GM11168 (cell line): ENCODE results near the gene PLPPR1.

ENCODE experiments used
- in situ Hi-C: fragments of 300-500 bp; cut with MboI; formaldehyde crosslinking; loops from one replicate; pipeline ENCODE4 v1.12.0; 2022; ENCODE audit warnings: low sequenced_read_pairs; ENCODE audit not compliant: unreplicated experiment

Gene PLPPR1

GRCh38 chr9:101191723-101192122 lies 163.2 kb downstream of the PLPPR1 start:
- in situ Hi-C loops: no loop called here

GRCh38 chr9:101197026-101197425 lies 168.5 kb downstream of the PLPPR1 start:
- in situ Hi-C loops: no loop called here

- in situ Hi-C loops: no loop called here
These were observed 172.3 kb downstream of the PLPPR1 start for GRCh38 chr9:101200852-101201251.

GRCh38 chr9:101201630-101202029 lies 173.1 kb downstream of the PLPPR1 start:
- in situ Hi-C loops: no loop called here

- in situ Hi-C loops: no loop called here
These were observed 181.1 kb downstream of the PLPPR1 start for GRCh38 chr9:101209670-101210069.

- in situ Hi-C loops: no loop called here
These were observed 184.1 kb downstream of the PLPPR1 start for GRCh38 chr9:101212661-101213060.

GRCh38 chr9:101219030-101219429 lies 190.5 kb downstream of the PLPPR1 start:
- in situ Hi-C loops: no loop called here

GRCh38 chr9:101220341-101220740 lies 191.8 kb downstream of the PLPPR1 start:
- in situ Hi-C loops: no loop called here

- in situ Hi-C loops: loop anchor here (25.0 kb wide), 1 partner anchor 513 kb away; no protein-coding TSS in a partner anchor
These were observed 196.7 kb downstream of the PLPPR1 start for GRCh38 chr9:101225271-101225670.

- in situ Hi-C loops: loop anchor here (25.0 kb wide), 1 partner anchor 514 kb away; no protein-coding TSS in a partner anchor
These were observed 197.6 kb downstream of the PLPPR1 start for GRCh38 chr9:101226161-101226560.

GRCh38 chr9:101226803-101227202 lies 198.3 kb downstream of the PLPPR1 start:
- in situ Hi-C loops: loop anchor here (25.0 kb wide), 1 partner anchor 515 kb away; no protein-coding TSS in a partner anchor

- in situ Hi-C loops: loop anchor here (25.0 kb wide), 1 partner anchor 517 kb away; no protein-coding TSS in a partner anchor
These were observed 201.1 kb downstream of the PLPPR1 start for GRCh38 chr9:101229606-101230005.

- in situ Hi-C loops: loop anchor here (25.0 kb wide), 1 partner anchor 520 kb away; no protein-coding TSS in a partner anchor
These were observed 204.0 kb downstream of the PLPPR1 start for GRCh38 chr9:101232405-101232977.

GRCh38 chr9:101235105-101235866 lies 206.8 kb downstream of the PLPPR1 start:
- in situ Hi-C loops: loop anchor here (25.0 kb wide), 1 partner anchor 523 kb away; no protein-coding TSS in a partner anchor

- in situ Hi-C loops: loop anchor here (25.0 kb wide), 1 partner anchor 530 kb away; no protein-coding TSS in a partner anchor
These were observed 214.1 kb downstream of the PLPPR1 start for GRCh38 chr9:101242651-101243050.

- in situ Hi-C loops: loop anchor here (25.0 kb wide), 1 partner anchor 534 kb away; no protein-coding TSS in a partner anchor
These were observed 218.2 kb downstream of the PLPPR1 start for GRCh38 chr9:101246691-101247090.

- in situ Hi-C loops: loop anchor here (25.0 kb wide), 1 partner anchor 535 kb away; no protein-coding TSS in a partner anchor
These were observed 218.8 kb downstream of the PLPPR1 start for GRCh38 chr9:101247297-101247696.

- in situ Hi-C loops: no loop called here
These were observed 226.4 kb downstream of the PLPPR1 start for GRCh38 chr9:101254733-101255433.

GRCh38 chr9:101264727-101265126 lies 236.2 kb downstream of the PLPPR1 start:
- in situ Hi-C loops: no loop called here

- in situ Hi-C loops: no loop called here
These were observed 236.7 kb downstream of the PLPPR1 start for GRCh38 chr9:101265261-101265660.

GRCh38 chr9:101268426-101268825 lies 239.9 kb downstream of the PLPPR1 start:
- in situ Hi-C loops: no loop called here
